Measurements from ENCODE around the gene FKBP3. TPM values are rescaled to one million over a fixed set of nuclear protein-coding genes. Genes with fewer than 3 reads are reported as not detected.

Gene FKBP3
- total and polyA plus RNA-seq, 2 of the 8 experiments (the other 6 are each of a cell fraction or from before 2014, with no cell fraction given), result 36.0 to 149 TPM

DNA sequence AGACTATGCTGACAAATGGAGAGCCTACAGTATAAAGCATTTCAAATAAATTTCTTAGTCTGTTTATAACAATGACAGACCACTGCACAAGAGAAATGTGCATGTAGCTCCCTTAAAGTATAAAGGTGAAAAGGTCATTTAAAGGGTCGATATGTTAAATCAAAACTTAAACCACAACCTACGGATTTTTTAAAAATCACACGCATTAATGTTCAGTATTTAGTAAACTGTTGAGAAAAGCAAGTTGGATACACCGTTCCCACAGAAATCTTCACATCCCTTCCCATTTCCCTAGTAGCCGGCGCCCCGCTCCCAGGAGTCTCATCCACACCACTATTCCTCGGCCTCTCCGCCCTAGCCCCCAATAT lies 614 bp downstream of the FKBP3 start:
- Histone ChIP-seq H3K79me1 (ENCODE audit: low read depth, low read length) (no peaks in the 10 kb centered on the region), H3K23ac (ENCODE audit: insufficient read length) (no peak overlapping the region), H4K5ac (ENCODE audit: insufficient read length, low read depth, low read length) (peak overlapping the region; percentile 98), H3K4me1 (replicated peaks in 1 of 4; ENCODE audit: control insufficient read depth in 3 of 4, insufficient read depth in 4 of 4, low read length in 3 of 4) (peaks cover 0 to 3% (median 0%) of the 10 kb centered on the region in 4 experiments; a peak in 3 of 7 replicates), H4K20me1 (replicated peaks in 1 of 2; ENCODE audit: control insufficient read depth in 1 of 2, insufficient read depth in 2 of 2, low read length in 2 of 2) (peaks cover 0 to 4% of the 10 kb centered on the region in 2 experiments), H3K56ac (replicated peaks; ENCODE audit: insufficient read length, low read depth, low read length) (no peak overlapping the region), H2AFZ (ENCODE audit: low read length) (0 out of 2 replicates have a peak overlapping the region, but pooled peaks have one; percentile 3), H3K27me3 (replicated peaks in 1 of 4; ENCODE audit: control insufficient read depth in 3 of 4, extremely low read depth in 1 of 4, insufficient read depth in 3 of 4, low read length in 3 of 4) (no peaks in the 10 kb centered on the region), H2BK20ac (ENCODE audit: low read length) (no peak overlapping the region), H3K4ac (replicated peaks; ENCODE audit: insufficient read length, low read depth, low read length) (no peak overlapping the region), H2AK5ac (ENCODE audit: low read depth, low read length) (no peak overlapping the region), H3K36me3 (ENCODE audit: control insufficient read depth in 2 of 4, insufficient read depth in 4 of 4, low read length in 3 of 4) (peaks cover 3 to 20% (median 9%) of the 10 kb centered on the region in 4 experiments; a peak in 6 of 8 replicates), H3K4me2 (ENCODE audit: insufficient read depth in 1 of 2, low read depth in 2 of 2, low read length in 2 of 2) (peak overlapping the region; percentile 61 to 63), H3K18ac (ENCODE audit: extremely low read depth, low read length) (no peak overlapping the region), H2BK120ac (replicated peaks; ENCODE audit: low read depth, low read length) (no peak overlapping the region), H2BK5ac (ENCODE audit: low read depth, low read length) (peak overlapping the region; percentile 99; the same call in 1 of the 2 replicates), H4K8ac (ENCODE audit: extremely low read depth, insufficient read depth, low read length) (peak overlapping the region; percentile 95; the same call in 1 of the 2 replicates), H3K4me3 (ENCODE audit: extremely low read depth in 1 of 4, insufficient read depth in 2 of 4, low read depth in 3 of 4, low read length in 4 of 4) (peak overlapping the region; percentile 84 to 94 (median 91)), H2BK12ac (ENCODE audit: low read depth, low read length) (no peak overlapping the region), H3K27ac (ENCODE audit: low read depth, low read length) (peak overlapping the region; percentile 97), H4K91ac (replicated peaks; ENCODE audit: insufficient read length, low read length) (no peak overlapping the region), H2BK15ac (ENCODE audit: low read length) (no peak overlapping the region), H3K14ac (ENCODE audit: insufficient read length) (no peak overlapping the region), H3K23me2 (ENCODE audit: low read depth, low read length) (peaks cover 5% of the 10 kb centered on the region), H3K9ac (replicated peaks in 1 of 4; ENCODE audit: extremely low read depth in 1 of 4, low read depth in 3 of 4, low read length in 3 of 4) (peak overlapping the region; percentile 94 to 99 (median 98)), H3K79me2 (ENCODE audit: control insufficient read depth in 1 of 2, insufficient read depth in 2 of 2, low read length in 2 of 2) (peaks cover 4 to 74% of the 10 kb centered on the region in 2 experiments; a peak in 3 of 4 replicates), H3K9me3 (ENCODE audit: insufficient read depth in 2 of 2, low read depth in 1 of 2, low read length in 1 of 2) (no peaks in the 10 kb centered on the region)
- DNase-seq (ENCODE audit: low read depth in 1 of 2, low spot score in 2 of 2) (no peak), FAIRE-seq (no peak)
- ChIA-PET POLR2A (ENCODE audit: partially characterized antibody) (interaction anchor here (0.6 to 2.1 kb wide), 12 partner anchors 14 to 173 kb away, joined by 3 to 10 read pairs (median 3); partner anchors contain the start of genes KLHL28, MIS18BP1 and TOGARAM1), CTCF (ENCODE audit: partially characterized antibody) (interaction anchor here (0.9 to 1.8 kb wide), 3 partner anchors 28 to 219 kb away, joined by 3 to 7 read pairs (median 5); no protein-coding TSS in a partner anchor)
- no peak for TF ChIP-seq HDAC6 (IDR thresholded peaks at IDR 0.05; ENCODE audit: low read depth, low read length)
- WGBS, 2 experiments (ENCODE audit: extremely low coverage in 1 of 2, insufficient coverage in 1 of 2, insufficient read length in 1 of 2, insufficient replicate concordance in 2 of 2, low coverage in 1 of 2, low lambda C conversion rate in 2 of 2, missing lambda C conversion rate in 1 of 2), result 2% methylated on average over 9 of the region's 9 CpGs; no CpG with 5 or more reads in 1 of the 2 experiments

Data from H1 (cell line).